OCI-LY3 (cell line): ENCODE measurements around the gene LHFPL2.

ENCODE experiments used
- H2AFZ ChIP-seq: fragments of 200-600, 300-600 bp; shearing (Covaris generic); 2 replicates; pipeline ENCODE4 v1.6.0; 2014; ENCODE audit warnings: antibody characterized with exemption, low read depth, low read length
- H3K27ac ChIP-seq: fragments of 200-600, 300-600 bp; sonication (generic); 2 replicates; pipeline ENCODE4 v1.5.1; 2014; ENCODE audit warnings: mild to moderate bottlenecking, low read length, moderate library complexity, mixed read lengths
- H3K27me3 ChIP-seq: fragments of 200-600, 300-600 bp; sonication (generic); 2 replicates; pipeline ENCODE4 v1.6.1; 2014; ENCODE audit warnings: low read depth, low read length, mixed read lengths
- H3K36me3 ChIP-seq: fragments of 200-600, 300-600 bp; sonication (generic); replicated peaks from 2 replicates; pipeline ENCODE3; 2014; ENCODE audit warnings: low read depth, low read length, mixed read lengths
- H3K4me1 ChIP-seq: fragments of 300-600, 200-600 bp; sonication (generic); 2 replicates; pipeline ENCODE4 v1.6.1; 2014; ENCODE audit warnings: low read length, mixed read lengths
- H3K4me2 ChIP-seq: fragments of 200-600, 300-600 bp; sonication (generic); 2 replicates; pipeline ENCODE4 v1.6.1; 2014; ENCODE audit warnings: low read length, mixed read lengths
- H3K4me3 ChIP-seq: fragments of 300-600, 200-600 bp; sonication (generic); 2 replicates; pipeline ENCODE4 v1.5.1; 2014; ENCODE audit warnings: antibody characterized with exemption, mild to moderate bottlenecking, low read length, moderate library complexity
- H3K79me2 ChIP-seq: fragments of 300-600, 200-600 bp; shearing (Covaris generic); 2 replicates; pipeline ENCODE4 v1.6.1; 2014; ENCODE audit warnings: mild to moderate bottlenecking, low read length, mixed read lengths
- H3K9ac ChIP-seq: fragments of 300-600, 200-600 bp; shearing (Covaris generic); 2 replicates; pipeline ENCODE4 v1.6.0; 2014; ENCODE audit warnings: mild to moderate bottlenecking, low read length, moderate library complexity
- H3K9me3 ChIP-seq: fragments of 200-600, 300-600 bp; shearing (Covaris generic); 2 replicates; pipeline ENCODE4 v1.6.1; 2014; ENCODE audit warnings: low read length, mixed read lengths; ENCODE audit not compliant: insufficient read depth
- H4K20me1 ChIP-seq: fragments of 200-600, 300-600 bp; sonication (generic); 2 replicates; pipeline ENCODE4 v1.6.1; 2016; ENCODE audit warnings: low read length, mixed read lengths; ENCODE audit not compliant: insufficient read depth
- CTCF ChIP-seq: fragments of 200-600, 300-600 bp; sonication (generic); IDR thresholded peaks from 2 replicates; pipeline ENCODE4 v1.5.1; 2014; ENCODE audit warnings: antibody characterized with exemption, low read length, low read depth
- EZH2phosphoT487 ChIP-seq: fragments of 200-600 bp; shearing (Covaris generic); IDR thresholded peaks from 2 replicates; pipeline ENCODE4 v1.6.1; 2018; ENCODE audit warnings: antibody characterized with exemption, mixed run types, low read depth

Gene LHFPL2

DNA sequence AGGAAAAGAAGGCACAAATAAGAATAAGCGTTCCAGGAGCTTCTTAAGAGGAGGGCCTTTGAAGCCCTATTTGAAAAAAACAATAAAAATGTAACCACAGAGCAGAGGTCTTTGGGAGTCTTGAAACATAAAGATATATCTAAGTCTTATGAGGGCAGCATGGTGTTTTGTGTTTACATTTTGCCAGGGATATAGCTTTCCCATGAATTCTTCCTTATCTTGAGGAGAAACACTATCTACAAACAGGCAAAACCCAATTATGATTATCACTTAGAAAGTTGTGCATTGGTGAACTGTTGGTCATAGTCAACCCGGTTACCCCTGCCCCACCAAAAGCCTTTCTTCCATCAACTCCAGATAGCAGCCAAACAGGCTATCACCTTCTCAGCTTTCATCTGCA is 23.6 kb upstream of the LHFPL2 start:
- no peaks in the 10 kb centered on the region for H3K79me2 ChIP-seq
- no peaks in the 10 kb centered on the region for H4K20me1 ChIP-seq
- no peaks in the 10 kb centered on the region for H3K36me3 ChIP-seq
- H2AFZ ChIP-seq, result no peak overlapping the region
- no peaks in the 10 kb centered on the region for H3K27me3 ChIP-seq
- H3K9ac ChIP-seq, result no peak overlapping the region
- H3K27ac ChIP-seq, result no peak overlapping the region
- no peaks in the 10 kb centered on the region for H3K9me3 ChIP-seq
- H3K4me1 ChIP-seq, result no peaks in the 10 kb centered on the region
- TF ChIP-seq CTCF, result no peak
- TF ChIP-seq EZH2phosphoT487, result no peak
- H3K4me3 ChIP-seq, result no peak overlapping the region
- no peak overlapping the region for H3K4me2 ChIP-seq

DNA sequence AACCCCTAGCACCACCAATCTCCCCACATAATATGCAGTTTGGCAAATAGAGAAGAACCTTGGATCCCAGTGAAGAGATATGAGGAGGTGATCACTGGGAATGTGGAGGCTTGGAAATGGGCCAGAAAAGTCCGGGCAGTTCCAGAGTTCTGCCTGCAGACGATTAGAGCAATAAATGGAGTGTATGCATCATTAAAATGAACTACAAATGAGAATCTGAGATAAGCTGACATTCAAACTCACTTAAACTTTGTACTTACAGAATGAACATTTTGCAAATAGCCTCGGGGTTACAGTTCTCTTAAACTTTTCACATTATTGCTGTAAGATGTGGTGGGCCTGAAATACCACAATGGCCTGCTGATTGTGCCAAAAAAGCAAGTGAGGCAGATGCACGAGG is 23.0 kb upstream of the LHFPL2 start:
- Histone ChIP-seq H3K79me2 (no peaks in the 10 kb centered on the region), H3K36me3 (no peaks in the 10 kb centered on the region), H3K27me3 (no peaks in the 10 kb centered on the region), H3K9ac (no peak overlapping the region), H3K4me1 (no peaks in the 10 kb centered on the region), H3K4me3 (no peak overlapping the region), H3K9me3 (no peaks in the 10 kb centered on the region), H3K4me2 (no peak overlapping the region), H2AFZ (no peak overlapping the region), H4K20me1 (no peaks in the 10 kb centered on the region), H3K27ac (no peak overlapping the region)
- TF ChIP-seq CTCF (no peak), EZH2phosphoT487 (no peak)

DNA sequence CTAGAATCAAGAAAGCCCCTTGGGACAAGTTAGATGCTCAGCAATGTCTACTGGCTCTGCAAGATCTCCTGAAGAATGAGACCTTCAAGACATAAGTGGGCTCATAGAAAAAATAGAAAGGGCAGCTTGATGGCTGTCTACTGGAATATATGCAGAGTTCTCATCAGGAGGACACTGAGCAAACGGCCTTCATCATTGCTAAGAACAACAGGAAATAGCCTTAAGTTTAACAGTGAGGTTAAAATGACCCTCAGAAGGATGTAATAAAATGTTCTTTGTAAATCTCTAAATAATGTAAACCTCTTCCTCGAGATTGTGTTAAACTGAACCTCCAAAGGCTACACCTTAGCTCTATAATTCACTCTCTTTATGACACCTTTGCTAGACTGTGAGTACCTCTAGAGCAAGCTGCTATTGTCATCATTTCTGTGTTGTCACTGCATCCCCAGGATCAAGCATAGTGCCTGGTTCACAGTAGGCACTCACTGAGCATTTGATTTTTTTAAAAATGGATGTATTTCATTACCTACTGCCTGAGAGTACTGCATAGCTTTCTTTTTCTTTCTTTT is 22.2 kb upstream of the LHFPL2 start:
- Histone ChIP-seq H3K4me3 (no peak overlapping the region), H3K9me3 (no peaks in the 10 kb centered on the region), H3K27ac (no peak overlapping the region), H3K4me1 (no peaks in the 10 kb centered on the region), H3K27me3 (no peaks in the 10 kb centered on the region), H3K9ac (no peak overlapping the region), H3K36me3 (no peaks in the 10 kb centered on the region), H4K20me1 (no peaks in the 10 kb centered on the region), H3K4me2 (no peak overlapping the region), H3K79me2 (no peaks in the 10 kb centered on the region), H2AFZ (no peak overlapping the region)
- TF ChIP-seq EZH2phosphoT487 (no peak), CTCF (no peak)

- H3K36me3 ChIP-seq, result no peaks in the 10 kb centered on the region
- H3K79me2 ChIP-seq, result no peaks in the 10 kb centered on the region
- H2AFZ ChIP-seq, result no peak overlapping the region
Measured at GRCh38 chr5:78669331-78669730, 20.8 kb upstream of the LHFPL2 start.

More at GRCh38 chr5:78669331-78669730, 20.8 kb upstream of the LHFPL2 start:
- TF ChIP-seq CTCF (no peak), EZH2phosphoT487 (no peak)
- Histone ChIP-seq H3K4me1 (no peaks in the 10 kb centered on the region), H3K27ac (no peak overlapping the region), H3K27me3 (no peaks in the 10 kb centered on the region), H3K9ac (no peak overlapping the region), H3K9me3 (no peaks in the 10 kb centered on the region), H4K20me1 (no peaks in the 10 kb centered on the region), H3K4me2 (no peak overlapping the region), H3K4me3 (no peak overlapping the region)
